Measurements from ENCODE around the gene MFAP1. TPM values are rescaled to one million over a fixed set of nuclear protein-coding genes. Genes with fewer than 3 reads are reported as not detected.
A peak's percentile ranks its signal among the peaks of the same experiment; 100 is the strongest.

MFAP1 gene
- total RNA-seq, 1 experiment from 2014 or later, result 44.7 TPM

- Histone ChIP-seq H2BK12ac (ENCODE audit: insufficient read length, low read depth, low read length) (peak within 1 kb of the TSS; percentile 15), H3K27ac (ENCODE audit: insufficient read length, low read depth, low read length) (no peak within 1 kb of the TSS), H3K79me1 (ENCODE audit: insufficient read depth, low read depth, low read length, poor library complexity, severe bottlenecking) (peaks cover 5% of the 10 kb centered on the region), H3K9me3 (ENCODE audit: control insufficient read depth, low read depth, low read length) (no peaks in the 10 kb centered on the region), H4K5ac (ENCODE audit: insufficient read length, low read depth, low read length) (no peak within 1 kb of the TSS), H2BK5ac (ENCODE audit: insufficient read length, low read length) (no peak within 1 kb of the TSS), H4K20me1 (ENCODE audit: control insufficient read depth, insufficient read depth, insufficient read length) (no peaks in the 10 kb centered on the region), H2BK120ac (ENCODE audit: low read depth, low read length, poor library complexity, severe bottlenecking) (no peak within 1 kb of the TSS), H2AFZ (ENCODE audit: low read length) (no peak within 1 kb of the TSS), H3K79me2 (ENCODE audit: insufficient read depth, low read length) (peaks cover 4% of the 10 kb centered on the region; the same call in 1 of the 2 replicates), H3K56ac (ENCODE audit: insufficient read length, low read depth, low read length) (no peak within 1 kb of the TSS), H4K91ac (ENCODE audit: insufficient read length, low read depth, low read length) (no peak within 1 kb of the TSS), H2BK15ac (ENCODE audit: low read depth, low read length) (no peak within 1 kb of the TSS), H3K9ac (ENCODE audit: extremely low read depth, insufficient read length, low read length) (peak within 1 kb of the TSS; percentile 86), H4K8ac (replicated peaks; ENCODE audit: insufficient read length, low read depth, low read length) (no peak within 1 kb of the TSS), H3K23ac (ENCODE audit: insufficient read length, low read depth, low read length) (no peak within 1 kb of the TSS), H3K4me2 (ENCODE audit: insufficient read depth, insufficient read length, low read length) (peak within 1 kb of the TSS; percentile 69), H3K4ac (ENCODE audit: low read depth, low read length) (no peak within 1 kb of the TSS), H2BK20ac (ENCODE audit: low read depth, low read length, poor library complexity, severe bottlenecking) (no peak within 1 kb of the TSS), H3K14ac (ENCODE audit: insufficient read depth, low read length) (peak within 1 kb of the TSS; percentile 88; the same call in 1 of the 2 replicates), H2AK5ac (ENCODE audit: insufficient read length, low read length) (no peak within 1 kb of the TSS), H3K18ac (ENCODE audit: insufficient read length, low read depth, low read length) (peak within 1 kb of the TSS; percentile 77), H3T11ph (ENCODE audit: low read length) (no peak within 1 kb of the TSS), H3K27me3 (ENCODE audit: insufficient read depth, low read length) (no peaks in the 10 kb centered on the region), H3K4me1 (ENCODE audit: insufficient read depth, low read length) (no peaks in the 10 kb centered on the region; the same call in 1 of the 2 replicates), H3K23me2 (ENCODE audit: insufficient read length, low read depth, low read length, poor library complexity, severe bottlenecking) (peaks cover 8% of the 10 kb centered on the region)
- DNase-seq, result peak; percentile 88
- no peak for TF ChIP-seq CTCF (conservative IDR thresholded peaks at IDR 0.05)
- Mint-ChIP-seq H3K4me3 (peak within 1 kb of the TSS; percentile 88), H3K27ac (peak within 1 kb of the TSS in 2 of 3 experiments; percentile 22 to 98; a peak in 3 of 7 replicates), H3K36me3 (ENCODE audit: insufficient read depth in 1 of 3, low read depth in 3 of 3) (peaks cover 13 to 28% (median 23%) of the 10 kb centered on the region in 3 experiments), H3K4me1 (peaks cover 10 to 18% of the 10 kb centered on the region in 2 experiments), H3K27me3 (ENCODE audit: low read depth) (peaks cover 12% of the 10 kb centered on the region), H3K9me3 (peaks cover 11 to 21% of the 10 kb centered on the region in 2 experiments)
- WGBS (ENCODE audit: extremely low coverage, insufficient read length, low lambda C conversion rate), result no CpG with 5 or more reads among the region's 48 CpGs
Measured at GRCh38 chr15:43826508-43827341, 2.2 kb upstream of the MFAP1 start, which contains the start of gene WDR76. Gene WDR76 (plus strand): TSS chr15:43827002. CDS start chr15:43827033, 31 bp downstream.

Data from H9 (cell line).